ENCODE measurements around the gene C1orf115. TPM values are rescaled to one million over a fixed set of nuclear protein-coding genes. Genes with fewer than 3 reads are reported as not detected.

Gene C1orf115
- polyA plus RNA-seq, 1 of the 3 experiments (the other 2 are of a cell fraction): 4.2 TPM

Other genes with a start within 250 kb of the C1orf115 start
- gene MARK1, start 162.2 kb upstream of the C1orf115 start, polyA plus RNA-seq (2012; rRNA removed): 3.0 and 3.1 TPM in 2 replicates
- gene MTARC2, start 58.0 kb downstream of the C1orf115 start, polyA plus RNA-seq (2012; rRNA removed): 6.0 and 6.1 TPM in 2 replicates
- gene MTARC1, start 96.5 kb downstream of the C1orf115 start, polyA plus RNA-seq (2012; rRNA removed): 5.4 and 6.1 TPM in 2 replicates
- 8.6 and 21.4 TPM in 2 replicates for gene HLX, start 189.1 kb downstream of the C1orf115 start, polyA plus RNA-seq (2012; rRNA removed)